RWPE2 (cell line): ENCODE data around the gene COG6.

ENCODE experiments used
- ATAC-seq: fragments of 200-7000 bp; cut with Tn5 transposase; 3 replicates; pipeline ENCODE4 v1.9.1; 2021; ENCODE audit warnings: low read depth
- DNase-seq: peaks from one replicate; pipeline ENCODE4 v3.0.0-alpha.2; 2020; ENCODE audit warnings: low spot score
- H3K27ac ChIP-seq: fragments of 450-650 bp; 2 replicates; pipeline ENCODE4 v1.5.1; 2017; ENCODE audit warnings: mild to moderate bottlenecking; ENCODE audit not compliant: poor library complexity, severe bottlenecking
- H3K27me3 ChIP-seq: fragments of 250-450 bp; sonication (Bioruptor Pico); 2 replicates; pipeline ENCODE4 v1.5.1; 2021; ENCODE audit warnings: mild to moderate bottlenecking, moderate library complexity; ENCODE audit not compliant: insufficient read depth, poor library complexity, severe bottlenecking
- H3K36me3 ChIP-seq: fragments of 250-450 bp; sonication (Bioruptor Pico); 2 replicates; pipeline ENCODE4 v1.5.1; 2020; ENCODE audit warnings: low read depth, mild to moderate bottlenecking, moderate library complexity
- H3K4me1 ChIP-seq: fragments of 250-450 bp; sonication (Bioruptor Pico); 2 replicates; pipeline ENCODE4 v1.5.1; 2021; ENCODE audit warnings: mild to moderate bottlenecking, moderate library complexity; ENCODE audit not compliant: insufficient read depth, poor library complexity, severe bottlenecking
- H3K4me3 ChIP-seq: fragments of 250-450 bp; sonication (Bioruptor Pico); 2 replicates; pipeline ENCODE4 v1.5.1; 2021; ENCODE audit warnings: mild to moderate bottlenecking, moderate library complexity; ENCODE audit not compliant: severe bottlenecking
- H3K9me3 ChIP-seq: fragments of 250-450 bp; sonication (Bioruptor Pico); 2 replicates; pipeline ENCODE4 v1.5.1; 2021; ENCODE audit warnings: mild to moderate bottlenecking, moderate library complexity; ENCODE audit not compliant: severe bottlenecking
- TF ChIP-seq, protein P1 (sequence below): fragments of 450-650 bp; IDR thresholded peaks from one replicate; pipeline ENCODE4 v1.5.1; 2017; ENCODE audit warnings: mild to moderate bottlenecking, moderate library complexity; ENCODE audit not compliant: poor library complexity, severe bottlenecking

Gene COG6

DNA sequence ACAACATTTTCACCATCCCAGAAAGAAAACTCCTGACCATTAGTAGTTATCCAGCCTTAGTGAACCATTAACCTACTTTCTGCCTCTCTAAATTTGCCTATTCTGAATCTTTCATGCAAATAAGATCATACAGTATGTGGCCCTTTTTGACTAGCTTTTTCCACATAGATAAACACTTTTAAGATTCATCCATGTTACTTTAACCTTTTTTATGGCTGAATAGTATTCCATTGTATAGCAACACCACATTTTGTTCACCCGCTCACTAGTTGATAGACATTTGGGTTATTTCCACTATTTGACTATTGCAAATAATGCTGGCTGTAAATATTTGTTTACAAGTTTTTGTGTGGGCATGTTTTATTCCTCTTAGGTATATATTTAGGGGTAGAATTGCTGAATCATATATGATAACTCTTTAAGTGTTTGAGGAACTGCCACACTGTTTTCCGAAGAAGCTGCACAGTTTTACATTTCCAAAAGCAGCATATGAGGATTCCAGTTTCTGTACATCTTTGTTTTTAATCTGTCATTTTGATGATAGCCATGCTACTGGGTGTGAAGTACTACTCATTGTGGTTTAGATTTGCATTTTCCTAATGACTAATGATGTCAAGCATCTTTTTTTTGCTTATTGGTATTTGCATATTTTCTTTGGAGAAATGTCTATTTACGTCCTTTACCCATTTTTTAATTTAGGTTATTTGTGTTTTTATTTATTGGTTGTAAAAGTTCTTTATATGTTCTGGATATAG is 17.1 kb downstream of the COG6 start:
- H3K27me3 ChIP-seq: no peaks in the 10 kb centered on the region
- ATAC-seq (no peak), DNase-seq (no peak)
- no peak overlapping the region for H3K4me3 ChIP-seq
- H3K27ac ChIP-seq: no peak overlapping the region
- peaks cover 6% of the 10 kb centered on the region; the same call in 1 of the 2 replicates for H3K36me3 ChIP-seq
- no peaks in the 10 kb centered on the region for H3K9me3 ChIP-seq
- TF ChIP-seq, protein P1, sequence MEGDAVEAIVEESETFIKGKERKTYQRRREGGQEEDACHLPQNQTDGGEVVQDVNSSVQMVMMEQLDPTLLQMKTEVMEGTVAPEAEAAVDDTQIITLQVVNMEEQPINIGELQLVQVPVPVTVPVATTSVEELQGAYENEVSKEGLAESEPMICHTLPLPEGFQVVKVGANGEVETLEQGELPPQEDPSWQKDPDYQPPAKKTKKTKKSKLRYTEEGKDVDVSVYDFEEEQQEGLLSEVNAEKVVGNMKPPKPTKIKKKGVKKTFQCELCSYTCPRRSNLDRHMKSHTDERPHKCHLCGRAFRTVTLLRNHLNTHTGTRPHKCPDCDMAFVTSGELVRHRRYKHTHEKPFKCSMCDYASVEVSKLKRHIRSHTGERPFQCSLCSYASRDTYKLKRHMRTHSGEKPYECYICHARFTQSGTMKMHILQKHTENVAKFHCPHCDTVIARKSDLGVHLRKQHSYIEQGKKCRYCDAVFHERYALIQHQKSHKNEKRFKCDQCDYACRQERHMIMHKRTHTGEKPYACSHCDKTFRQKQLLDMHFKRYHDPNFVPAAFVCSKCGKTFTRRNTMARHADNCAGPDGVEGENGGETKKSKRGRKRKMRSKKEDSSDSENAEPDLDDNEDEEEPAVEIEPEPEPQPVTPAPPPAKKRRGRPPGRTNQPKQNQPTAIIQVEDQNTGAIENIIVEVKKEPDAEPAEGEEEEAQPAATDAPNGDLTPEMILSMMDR: no peak
- H3K4me1 ChIP-seq: no peaks in the 10 kb centered on the region

DNA sequence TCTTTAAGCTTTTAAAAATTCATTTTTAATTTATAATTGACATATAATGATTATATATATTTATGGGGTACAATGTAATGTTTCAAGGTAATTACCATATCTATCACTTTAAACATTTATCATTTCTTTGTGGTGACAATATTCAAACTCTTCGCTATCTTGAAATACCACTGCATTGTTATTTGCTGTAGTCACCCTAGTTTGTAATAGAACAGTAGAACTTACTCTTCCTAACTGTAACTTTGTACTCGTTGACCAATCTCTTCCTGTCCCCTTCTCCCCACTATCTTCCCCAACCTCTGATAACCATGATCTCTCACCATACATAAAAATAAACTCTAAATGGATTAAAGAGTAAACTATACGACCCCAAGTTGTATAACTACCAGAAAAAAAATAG is 20.4 kb downstream of the COG6 start:
- TF ChIP-seq, protein P1: no peak
- Histone ChIP-seq H3K4me1 (no peaks in the 10 kb centered on the region), H3K27ac (no peak overlapping the region), H3K27me3 (no peaks in the 10 kb centered on the region), H3K4me3 (no peak overlapping the region), H3K36me3 (peaks cover 24% of the 10 kb centered on the region), H3K9me3 (no peaks in the 10 kb centered on the region)
- no peak for ATAC-seq
- no peak for DNase-seq

DNA sequence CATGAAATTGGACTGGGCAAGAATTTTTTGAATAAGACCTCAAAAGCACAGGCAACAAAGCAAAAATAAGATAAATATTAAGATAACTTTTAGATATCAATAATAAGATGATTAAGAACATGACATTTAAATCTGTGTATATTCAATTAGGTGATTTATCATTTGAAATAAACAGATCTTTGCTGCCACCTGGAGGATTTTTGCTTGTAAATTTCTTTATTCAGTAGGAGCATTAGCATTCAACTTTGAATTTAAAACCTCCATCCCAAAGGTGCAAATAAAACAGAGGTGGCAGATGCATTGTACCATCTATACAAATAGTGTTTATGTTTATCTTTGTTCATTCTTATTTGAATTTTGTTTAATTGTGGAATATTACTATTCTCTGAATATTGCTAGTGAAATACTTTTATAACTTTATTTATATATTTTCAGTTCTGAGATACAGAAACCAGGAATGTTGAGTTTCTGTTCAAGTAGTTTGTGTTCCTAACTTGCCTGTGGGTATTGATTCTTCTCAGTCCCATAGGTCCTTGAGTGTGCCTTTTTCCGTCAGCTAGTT is 20.9 kb downstream of the COG6 start:
- Histone ChIP-seq H3K27ac (no peak overlapping the region), H3K4me1 (no peaks in the 10 kb centered on the region), H3K27me3 (no peaks in the 10 kb centered on the region), H3K36me3 (peaks cover 26% of the 10 kb centered on the region), H3K4me3 (no peak overlapping the region), H3K9me3 (no peaks in the 10 kb centered on the region)
- TF ChIP-seq, protein P1: peak; percentile 63
- DNase-seq (no peak), ATAC-seq (no peak)

DNA sequence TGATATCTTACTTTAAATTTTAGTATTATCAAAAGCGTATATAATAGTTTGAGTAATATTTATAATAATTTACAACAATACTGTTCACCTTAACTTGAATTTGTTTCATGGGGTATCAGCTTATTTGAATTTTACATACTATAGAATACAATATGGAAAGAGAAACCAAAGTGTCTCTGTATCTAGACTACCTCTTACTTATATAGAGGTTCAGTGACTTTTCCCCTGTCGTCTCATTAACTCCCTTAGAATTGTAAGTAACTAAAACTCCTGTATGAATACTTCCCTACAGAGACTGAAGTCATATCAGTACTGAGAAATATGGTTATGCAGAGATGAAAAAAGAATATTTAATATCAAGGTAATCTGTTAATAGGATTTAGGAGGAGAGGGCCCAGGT is 26.8 kb downstream of the COG6 start:
- Histone ChIP-seq H3K4me3 (no peak overlapping the region), H3K9me3 (no peaks in the 10 kb centered on the region), H3K4me1 (no peaks in the 10 kb centered on the region), H3K27me3 (no peaks in the 10 kb centered on the region), H3K36me3 (peaks cover 23% of the 10 kb centered on the region), H3K27ac (no peak overlapping the region)
- TF ChIP-seq, protein P1: no peak
- no peak for ATAC-seq
- DNase-seq: no peak

DNA sequence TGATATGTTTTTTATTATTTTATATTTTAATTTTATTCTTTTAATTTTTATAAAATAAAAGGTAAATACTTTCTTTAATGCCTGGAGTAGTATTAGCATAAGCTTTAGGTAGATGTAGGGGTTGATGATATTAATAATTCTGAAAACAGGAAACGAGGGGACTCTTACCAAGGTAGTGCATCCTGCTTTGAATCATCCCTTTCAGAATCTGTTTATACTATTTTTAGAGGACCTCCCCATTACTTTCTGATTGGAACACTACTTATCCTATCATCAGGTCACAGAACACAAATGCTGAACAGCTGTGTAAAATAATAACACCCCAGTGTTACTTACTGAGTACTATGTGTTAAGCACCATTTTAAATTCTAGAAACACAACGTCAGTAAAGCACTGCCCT is 27.3 kb downstream of the COG6 start:
- peaks cover 27% of the 10 kb centered on the region for H3K36me3 ChIP-seq
- H3K27ac ChIP-seq: no peak overlapping the region

More for the DNA sequence above, 27.3 kb downstream of the COG6 start:
- Histone ChIP-seq H3K9me3 (no peaks in the 10 kb centered on the region), H3K4me1 (no peaks in the 10 kb centered on the region), H3K27me3 (no peaks in the 10 kb centered on the region), H3K4me3 (no peak overlapping the region)
- no peak for ATAC-seq
- no peak for DNase-seq
- TF ChIP-seq, protein P1: no peak
